NCI-H226 (cell line): ENCODE results near the gene GLDC.

ENCODE experiments used
- DNase-seq: peaks from one replicate; pipeline ENCODE4 v3.0.0-alpha.2; 2015

GLDC gene

GRCh38 chr9:6489099-6489498 lies 156.4 kb downstream of the GLDC start:
- no peak for DNase-seq

- DNase-seq: no peak
These were observed 157.1 kb downstream of the GLDC start for GRCh38 chr9:6488395-6488794.

- no peak for DNase-seq
These were observed 161.3 kb downstream of the GLDC start for GRCh38 chr9:6484210-6484609.
